Body of pancreas (tissue), 4 donors: ENCODE results near the gene USPL1.

Source experiments
- POLR2A ChIP-seq, 3 donors: fragments of 450-650 bp; IDR thresholded peaks; one replicate each; pipeline ENCODE4 v1.6.1; 2016; ENCODE audit warnings: antibody characterized with exemption in 3 of 3, mild to moderate bottlenecking in 2 of 3
- TF ChIP-seq, protein P1 (sequence below), 7 experiments: fragments of 450-650 bp in 4 of 7; fragments of 200-600 bp in 3 of 7; sonication (generic) in 3 of 7; IDR thresholded peaks; one replicate each; pipeline ENCODE4 v1.5.1; 2016 to 2019; ENCODE audit warnings: antibody characterized with exemption in 7 of 7

DNA sequence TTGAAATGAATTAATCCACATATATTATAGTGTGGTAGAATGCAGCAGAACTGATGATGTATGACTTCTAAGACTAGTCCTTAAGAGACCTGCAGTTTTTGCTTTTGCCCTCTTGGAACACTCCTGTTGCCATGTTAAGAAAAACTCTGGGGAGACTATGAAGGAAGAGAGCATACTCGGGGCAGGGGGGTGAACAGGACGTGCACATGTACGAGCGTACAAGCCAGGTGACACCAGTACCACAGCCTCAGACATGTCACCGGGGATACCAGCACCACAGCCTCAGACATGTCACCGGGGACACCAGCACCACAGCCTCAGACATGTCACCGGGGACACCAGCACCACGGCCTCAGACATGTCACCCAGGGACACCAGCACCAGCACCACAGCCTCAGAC, 15.9 kb upstream of the USPL1 start:
- TF ChIP-seq, protein P1, sequence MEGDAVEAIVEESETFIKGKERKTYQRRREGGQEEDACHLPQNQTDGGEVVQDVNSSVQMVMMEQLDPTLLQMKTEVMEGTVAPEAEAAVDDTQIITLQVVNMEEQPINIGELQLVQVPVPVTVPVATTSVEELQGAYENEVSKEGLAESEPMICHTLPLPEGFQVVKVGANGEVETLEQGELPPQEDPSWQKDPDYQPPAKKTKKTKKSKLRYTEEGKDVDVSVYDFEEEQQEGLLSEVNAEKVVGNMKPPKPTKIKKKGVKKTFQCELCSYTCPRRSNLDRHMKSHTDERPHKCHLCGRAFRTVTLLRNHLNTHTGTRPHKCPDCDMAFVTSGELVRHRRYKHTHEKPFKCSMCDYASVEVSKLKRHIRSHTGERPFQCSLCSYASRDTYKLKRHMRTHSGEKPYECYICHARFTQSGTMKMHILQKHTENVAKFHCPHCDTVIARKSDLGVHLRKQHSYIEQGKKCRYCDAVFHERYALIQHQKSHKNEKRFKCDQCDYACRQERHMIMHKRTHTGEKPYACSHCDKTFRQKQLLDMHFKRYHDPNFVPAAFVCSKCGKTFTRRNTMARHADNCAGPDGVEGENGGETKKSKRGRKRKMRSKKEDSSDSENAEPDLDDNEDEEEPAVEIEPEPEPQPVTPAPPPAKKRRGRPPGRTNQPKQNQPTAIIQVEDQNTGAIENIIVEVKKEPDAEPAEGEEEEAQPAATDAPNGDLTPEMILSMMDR (IDR thresholded peaks at IDR 0.05) = no peak
- no peak for TF ChIP-seq POLR2A (IDR thresholded peaks at IDR 0.05)
